A549 (cell line): ENCODE data around the gene HK1. TPM values are rescaled to one million over a fixed set of nuclear protein-coding genes. Genes with fewer than 3 reads are reported as not detected.

Source experiments
- ATAC-seq, 2 experiments: fragments of 200-7000 bp in 1 of 2; fragments of >200 bp in 1 of 2; cut with Nextera tagmentation in 1 of 2; cut with Tn5 transposase in 1 of 2; 3 replicates each; pipeline versions ENCODE4 v1.8.0 to v1.9.1; 2018 to 2020; ENCODE audit warnings: mild to moderate bottlenecking in 1 of 2, moderate library complexity in 1 of 2
- CTCF ChIA-PET: fragments of 300-600 bp; sonication (Branson Sonifier 250); formaldehyde crosslinking; extraction: SDS; loops from one replicate; lab custom pipeline; 2021; ENCODE audit warnings: antibody characterized with exemption, inconsistent platforms; lab: Yijun Ruan, JAX
- POLR2A ChIA-PET: fragments of 350-600 bp; formaldehyde crosslinking; extraction: SDS; loops from one replicate; lab custom pipeline; 2021; ENCODE audit warnings: antibody characterized with exemption, inconsistent platforms; lab: Yijun Ruan, JAX
- DNase-seq, 2 experiments: peaks; one replicate each; pipeline versions ENCODE4 v3.0.0 to v3.0.0-alpha.2; 2011 to 2016; ENCODE audit warnings: low read depth in 1 of 2, low spot score in 1 of 2
- FAIRE-seq: peaks from 2 replicates; lab custom pipeline; 2011; peaks lifted over from hg19 to GRCh38; lab: Jason Lieb, UNC
- H3K27ac ChIP-seq, 2 experiments: fragments of >200 bp; sonication (Bioruptor Twin); formaldehyde crosslinking; 3 replicates each; pipeline ENCODE4 v1.5.1; 2016 to 2017
- H3K4me1 ChIP-seq: fragments of >200 bp; sonication (Bioruptor Twin); formaldehyde crosslinking; 3 replicates; pipeline ENCODE4 v1.6.1; 2016
- H3K4me2 ChIP-seq: fragments of >200 bp; sonication (Bioruptor Twin); formaldehyde crosslinking; 3 replicates; pipeline ENCODE4 v1.6.1; 2016
- H3K4me3 ChIP-seq: fragments of >200 bp; sonication (Bioruptor Twin); formaldehyde crosslinking; 3 replicates; pipeline ENCODE4 v1.5.1; 2016
- H3K9me3 ChIP-seq: fragments of >200 bp; sonication (Bioruptor Twin); formaldehyde crosslinking; 3 replicates; pipeline ENCODE4 v1.6.1; 2016
- ATOH8 ChIP-seq: fragments of 250-450 bp; sonication (Bioruptor Pico); IDR thresholded peaks from 2 replicates; pipeline ENCODE4 v1.5.0; 2020; ENCODE audit warnings: low read depth, mild to moderate bottlenecking, moderate library complexity
- CTCF ChIP-seq: fragments of >200 bp; sonication (Bioruptor Twin); formaldehyde crosslinking; IDR thresholded peaks from 3 replicates; pipeline ENCODE4 v1.5.1; 2016
- EHF ChIP-seq: fragments of 250-450 bp; sonication (Bioruptor Pico); IDR thresholded peaks from 2 replicates; pipeline ENCODE4 v1.5.0; 2020; ENCODE audit warnings: mild to moderate bottlenecking
- ESRRA ChIP-seq: fragments of 150-350 bp; IDR thresholded peaks from 2 replicates; pipeline ENCODE4 v1.6.1; 2014; ENCODE audit warnings: mild to moderate bottlenecking, low read length, borderline replicate concordance
- GATA3 ChIP-seq: IDR thresholded peaks from 2 replicates; pipeline ENCODE4 v1.6.1; 2012; ENCODE audit warnings: borderline replicate concordance
- HEYL ChIP-seq: fragments of 250-450 bp; sonication (Bioruptor Pico); IDR thresholded peaks from 2 replicates; pipeline ENCODE4 v1.8.0; 2021; ENCODE audit warnings: mild to moderate bottlenecking, moderate library complexity
- HOXB13 ChIP-seq: fragments of 250-450 bp; sonication (Bioruptor Pico); IDR thresholded peaks from 2 replicates; pipeline ENCODE4 v1.5.0; 2020; ENCODE audit warnings: low read depth, mild to moderate bottlenecking, moderate library complexity
- HOXB5 ChIP-seq: fragments of 250-450 bp; sonication (Bioruptor Pico); IDR thresholded peaks from 2 replicates; pipeline ENCODE4 v1.5.0; 2020; ENCODE audit warnings: mild to moderate bottlenecking, moderate library complexity
- KDM5A ChIP-seq: fragments of 200-600 bp; sonication (generic); IDR thresholded peaks from 2 replicates; pipeline ENCODE4 v1.6.1; 2016; ENCODE audit warnings: antibody characterized with exemption, mild to moderate bottlenecking
- MAX ChIP-seq: IDR thresholded peaks from 2 replicates; pipeline ENCODE4 v1.6.1; 2012
- MAZ ChIP-seq: fragments of 150-350 bp; IDR thresholded peaks from 2 replicates; pipeline ENCODE4 v1.6.1; 2014; ENCODE audit warnings: antibody characterized with exemption, low read depth, low read length, borderline replicate concordance
- NFE2L2 ChIP-seq: fragments of 150-350 bp; conservative IDR thresholded peaks from 2 replicates; pipeline ENCODE4 v1.6.1; 2014; ENCODE audit warnings: low read length
- PHF8 ChIP-seq: fragments of 200-600 bp; sonication (generic); IDR thresholded peaks from 2 replicates; pipeline ENCODE4 v1.6.1; 2016; ENCODE audit warnings: low read depth, mild to moderate bottlenecking, antibody characterized with exemption, moderate library complexity, borderline replicate concordance
- POLR2A ChIP-seq: IDR thresholded peaks from 2 replicates; pipeline ENCODE4 v1.6.1; 2012; ENCODE audit warnings: mild to moderate bottlenecking, low read length
- RAD21 ChIP-seq, 2 experiments: fragments of >200 bp in 1 of 2; sonication (Bioruptor Twin) in 1 of 2; formaldehyde crosslinking in 1 of 2; IDR thresholded peaks in 1 of 2; conservative IDR thresholded peaks in 1 of 2; 2 replicates in 1 of 2; 3 replicates in 1 of 2; pipeline ENCODE4 v1.6.1; 2012 to 2018; ENCODE audit warnings: inconsistent platforms in 1 of 2
- RARB ChIP-seq: fragments of 250-450 bp; sonication (Bioruptor Pico); IDR thresholded peaks from 2 replicates; pipeline ENCODE4 v1.8.0; 2021; ENCODE audit warnings: mild to moderate bottlenecking, moderate library complexity
- RCOR1 ChIP-seq: fragments of 150-350 bp; IDR thresholded peaks from 2 replicates; pipeline ENCODE4 v1.6.1; 2014; ENCODE audit warnings: antibody characterized with exemption, low read length, low read depth
- REST ChIP-seq: fragments of 200-600 bp; sonication (generic); IDR thresholded peaks from 2 replicates; pipeline ENCODE4 v1.6.1; 2016; ENCODE audit warnings: antibody characterized with exemption, mild to moderate bottlenecking, moderate library complexity
- SMC3 ChIP-seq: fragments of >200 bp; sonication (Bioruptor Twin); formaldehyde crosslinking; IDR thresholded peaks from 3 replicates; pipeline ENCODE4 v1.6.1; 2018; ENCODE audit warnings: inconsistent platforms
- USF2 ChIP-seq: fragments of 450-650 bp; IDR thresholded peaks from 2 replicates; pipeline ENCODE4 v1.6.1; 2014; ENCODE audit warnings: antibody characterized with exemption
- ZC3H11A ChIP-seq: fragments of 450-650 bp; IDR thresholded peaks from 2 replicates; pipeline ENCODE4 v1.6.1; 2014; ENCODE audit warnings: antibody characterized with exemption, mild to moderate bottlenecking
- WGBS: methylation state at CpG from one replicate; pipeline ENCODE4 v1.1.6; 2017; ENCODE audit errors: missing lambda C conversion rate; 5-methylcytosine and 5-hydroxymethylcytosine counted together
- polyA plus RNA-seq, 4 experiments: library from polyadenylated mRNA; depleted of rRNA in 3 of 4; stranded (reverse); fragments of >200 nt; fragmentation: RNase III in 1 of 4; extraction: RNeasy Plus Mini Kit Qiagen cat#74134 plus additional on column Dnase treatment in 1 of 4; gene quantifications; 2 replicates in 3 of 4; 3 replicates in 1 of 4; pipeline ENCODE4 v1.2.3, GENCODE V29; 2011 to 2017

Gene HK1
- polyA plus RNA-seq, 2 of the 4 experiments (the other 2 are of a cell fraction): 17.3 to 58.9 TPM

GRCh38 chr10:69407621-69408301 is 129.5 kb downstream of the HK1 start:
- TF ChIP-seq RAD21 (conservative IDR thresholded peaks at IDR 0.05 in 1 of 2, IDR thresholded peaks at IDR 0.05 in 1 of 2): peak; percentile 68 to 77
- TF ChIP-seq NFE2L2: no peak
- no peak for TF ChIP-seq USF2
- no peak for TF ChIP-seq MAZ
- TF ChIP-seq CTCF: peak; percentile 64
- TF ChIP-seq MAX: 0 out of 2 replicates have a peak, but pooled peaks have one; percentile 40
- TF ChIP-seq PHF8: no peak
- TF ChIP-seq SMC3: peak; percentile 79
- no peak for TF ChIP-seq REST
- TF ChIP-seq GATA3: no peak
- no peak for TF ChIP-seq HOXB5 (CRISPR knock-in tag)
- no peak for TF ChIP-seq EHF (CRISPR knock-in tag)
- no peak for TF ChIP-seq KDM5A
- 55% methylated on average over 11 of the region's 14 CpGs for WGBS
- DNase-seq (peak; percentile 58 to 68), ATAC-seq (peak; percentile 56 to 78), FAIRE-seq (no peak)
- no peaks in the 10 kb centered on the region for H3K9me3 ChIP-seq
- POLR2A ChIA-PET: interaction anchor here (0.6 to 1.7 kb wide), 8 partner anchors 32 to 244 kb away, joined by 3 to 8 read pairs (median 4); no protein-coding TSS in a partner anchor
- 0 out of 3 replicates have a peak overlapping the region, but pooled peaks have one; percentile 20 for H3K4me3 ChIP-seq
- H3K4me2 ChIP-seq: peak overlapping the region; percentile 83
- CTCF ChIA-PET: interaction anchor here (0.5 to 21.3 kb wide), 60 partner anchors 7 to 435 kb away, joined by 3 to 424 read pairs (median 4); partner anchors contain the start of genes FAM241B, HKDC1 and TSPAN15
- peaks cover 14% of the 10 kb centered on the region for H3K4me1 ChIP-seq
- peak overlapping the region; percentile 63 to 81 for H3K27ac ChIP-seq

- Histone ChIP-seq H3K4me3 (peak overlapping the region; percentile 28), H3K4me2 (peak overlapping the region; percentile 85), H3K9me3 (no peaks in the 10 kb centered on the region), H3K27ac (peak overlapping the region; percentile 85 to 92), H3K4me1 (peaks cover 14% of the 10 kb centered on the region)
- 8% methylated on average over 15 of the region's 64 CpGs for WGBS
- ChIA-PET CTCF (interaction anchor here (0.5 to 21.3 kb wide), 51 partner anchors 8 to 435 kb away, joined by 3 to 424 read pairs (median 5); partner anchors contain the start of genes FAM241B, HKDC1 and TSPAN15), POLR2A (interaction anchor here (0.6 to 1.7 kb wide), 10 partner anchors 18 to 245 kb away, joined by 3 to 8 read pairs (median 4); no protein-coding TSS in a partner anchor)
- FAIRE-seq: no peak
- ATAC-seq: peak; percentile 91 to 93
- DNase-seq: peak; percentile 96 to 97
- TF ChIP-seq REST (no peak; the same call in 1 of the 2 replicates), SMC3 (peak; percentile 85), POLR2A (peak; percentile 51), EHF (CRISPR knock-in tag) (peak; percentile 95), RCOR1 (no peak), ESRRA (no peak), ATOH8 (peak; percentile 94), RARB (CRISPR knock-in tag) (peak; percentile 55; the same call in 1 of the 2 replicates), HEYL (CRISPR knock-in tag) (peak; percentile 91), NFE2L2 (no peak), ZC3H11A (no peak), HOXB13 (CRISPR knock-in tag) (peak; percentile 98), MAZ (no peak; the same call in 1 of the 2 replicates)
Measured at GRCh38 chr10:69408318-69409175, 130.3 kb downstream of the HK1 start.
